HG02885 (cell line): ENCODE data around the gene TFAM.
"Not testable (repeated sequence)": the region's sequence is repeated elsewhere in the genome, so short reads cannot be mapped to it uniquely, and the experiment has no call there.

Source experiments
- ATAC-seq: cut with Tn5 transposase; IDR thresholded peaks from one replicate; pipeline ENCODE4 v1.9.1; 2021; ENCODE audit warnings: mild to moderate bottlenecking; ENCODE audit not compliant: unreplicated experiment, poor library complexity

TFAM gene

GRCh38 chr10:58372607-58373441 is 12.4 kb upstream of the TFAM start:
- peak; percentile 77 for ATAC-seq

GRCh38 chr10:58373442-58373827 is 11.8 kb upstream of the TFAM start:
- peak; percentile 15 for ATAC-seq

- no peak for ATAC-seq
These were observed 2.7 kb upstream of the TFAM start for GRCh38 chr10:58382489-58382995.

GRCh38 chr10:58384095-58384494 is 1.1 kb upstream of the TFAM start:
- ATAC-seq = peak; percentile 56

- ATAC-seq = no peak
These were observed 639 bp upstream of the TFAM start for GRCh38 chr10:58384544-58384998.

- ATAC-seq = peak; percentile 15
These were observed 538 bp downstream of the TFAM start for GRCh38 chr10:58385784-58386112.

- no peak for ATAC-seq
These were observed 3.8 kb downstream of the TFAM start for GRCh38 chr10:58389024-58389423.

GRCh38 chr10:58393317-58393716 is 8.1 kb downstream of the TFAM start:
- no peak for ATAC-seq

GRCh38 chr10:58394471-58394870 is 9.3 kb downstream of the TFAM start:
- no peak for ATAC-seq

- no peak for ATAC-seq
These were observed 10.8 kb downstream of the TFAM start for GRCh38 chr10:58396057-58396456.

GRCh38 chr10:58397830-58398229 is 12.6 kb downstream of the TFAM start:
- no peak for ATAC-seq

GRCh38 chr10:58399410-58399809 is 14.2 kb downstream of the TFAM start:
- ATAC-seq = no peak

GRCh38 chr10:58400609-58401008 is 15.4 kb downstream of the TFAM start:
- ATAC-seq = no peak

- no peak for ATAC-seq
These were observed 18.8 kb downstream of the TFAM start for GRCh38 chr10:58404001-58404400.

GRCh38 chr10:58409956-58410610 is 24.9 kb downstream of the TFAM start:
- no peak for ATAC-seq

- no peak for ATAC-seq
These were observed 27.3 kb downstream of the TFAM start for GRCh38 chr10:58412502-58412961.

GRCh38 chr10:58414270-58415041 is 29.2 kb downstream of the TFAM start:
- no peak for ATAC-seq

GRCh38 chr10:58415757-58416156 is 30.5 kb downstream of the TFAM start:
- no peak for ATAC-seq

GRCh38 chr10:58417902-58418301 is 32.7 kb downstream of the TFAM start:
- not testable (repeated sequence) for ATAC-seq

- ATAC-seq = no peak
These were observed 39.0 kb downstream of the TFAM start for GRCh38 chr10:58424176-58424575.

- not testable (repeated sequence) for ATAC-seq
These were observed 43.2 kb downstream of the TFAM start for GRCh38 chr10:58428436-58428835.
